Suprapubic skin (tissue), 4 donors: Measurements from ENCODE around the gene PTPN14.

ENCODE experiments used
- POLR2A ChIP-seq, 2 donors: fragments of 450-650 bp; IDR thresholded peaks; one replicate each; pipeline ENCODE4 v1.6.1; 2017; ENCODE audit warnings: antibody characterized with exemption in 2 of 2, mild to moderate bottlenecking in 2 of 2, moderate library complexity in 2 of 2
- POLR2AphosphoS5 ChIP-seq, 3 donors: sonication (generic); formaldehyde crosslinking; IDR thresholded peaks; one replicate each; pipeline ENCODE4 v1.6.1; 2017; ENCODE audit warnings: antibody characterized with exemption in 3 of 3
- TF ChIP-seq, protein P1 (sequence below), 2 donors: fragments of 200-600 bp in 1 of 2; fragments of 450-650 bp in 1 of 2; sonication (generic) in 1 of 2; IDR thresholded peaks; one replicate each; pipeline ENCODE4 v1.5.1; 2016 to 2019; ENCODE audit warnings: antibody characterized with exemption in 2 of 2, mild to moderate bottlenecking in 1 of 2, moderate library complexity in 1 of 2

DNA sequence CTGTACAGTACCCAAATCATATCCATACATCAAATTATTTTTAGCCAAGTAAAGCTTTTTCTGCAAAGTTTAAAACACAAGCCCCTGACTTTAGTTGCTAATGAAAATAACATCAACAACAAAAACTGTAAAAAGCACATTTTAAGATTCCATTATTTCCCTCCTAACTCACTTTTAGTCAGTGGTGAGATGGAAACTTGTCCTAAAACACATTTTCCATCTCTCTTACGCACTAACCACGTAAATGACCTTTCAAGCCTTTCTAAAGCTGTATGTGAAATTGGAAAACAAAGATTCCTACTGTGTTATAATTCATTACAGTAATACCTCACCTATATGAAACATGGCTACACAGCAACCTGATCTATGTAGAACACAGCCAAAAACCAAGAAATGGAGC is 77.5 kb downstream of the PTPN14 start:
- TF ChIP-seq, protein P1, sequence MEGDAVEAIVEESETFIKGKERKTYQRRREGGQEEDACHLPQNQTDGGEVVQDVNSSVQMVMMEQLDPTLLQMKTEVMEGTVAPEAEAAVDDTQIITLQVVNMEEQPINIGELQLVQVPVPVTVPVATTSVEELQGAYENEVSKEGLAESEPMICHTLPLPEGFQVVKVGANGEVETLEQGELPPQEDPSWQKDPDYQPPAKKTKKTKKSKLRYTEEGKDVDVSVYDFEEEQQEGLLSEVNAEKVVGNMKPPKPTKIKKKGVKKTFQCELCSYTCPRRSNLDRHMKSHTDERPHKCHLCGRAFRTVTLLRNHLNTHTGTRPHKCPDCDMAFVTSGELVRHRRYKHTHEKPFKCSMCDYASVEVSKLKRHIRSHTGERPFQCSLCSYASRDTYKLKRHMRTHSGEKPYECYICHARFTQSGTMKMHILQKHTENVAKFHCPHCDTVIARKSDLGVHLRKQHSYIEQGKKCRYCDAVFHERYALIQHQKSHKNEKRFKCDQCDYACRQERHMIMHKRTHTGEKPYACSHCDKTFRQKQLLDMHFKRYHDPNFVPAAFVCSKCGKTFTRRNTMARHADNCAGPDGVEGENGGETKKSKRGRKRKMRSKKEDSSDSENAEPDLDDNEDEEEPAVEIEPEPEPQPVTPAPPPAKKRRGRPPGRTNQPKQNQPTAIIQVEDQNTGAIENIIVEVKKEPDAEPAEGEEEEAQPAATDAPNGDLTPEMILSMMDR (IDR thresholded peaks at IDR 0.05), result no peak
- no peak for TF ChIP-seq POLR2A (IDR thresholded peaks at IDR 0.05)
- no peak for TF ChIP-seq POLR2AphosphoS5 (IDR thresholded peaks at IDR 0.05)
